NCI-H446 treated with DMSO at 0.1 percent for 48 hours (cell line): Measurements from ENCODE around the gene NRAS.
"Not testable (repeated sequence)": the region's sequence is repeated elsewhere in the genome, so short reads cannot be mapped to it uniquely, and the experiment has no call there.

Source experiments
- DNase-seq: peaks from one replicate; lab custom pipeline; 2025; lab: John Stamatoyannopoulos, UW

The NRAS gene

DNA sequence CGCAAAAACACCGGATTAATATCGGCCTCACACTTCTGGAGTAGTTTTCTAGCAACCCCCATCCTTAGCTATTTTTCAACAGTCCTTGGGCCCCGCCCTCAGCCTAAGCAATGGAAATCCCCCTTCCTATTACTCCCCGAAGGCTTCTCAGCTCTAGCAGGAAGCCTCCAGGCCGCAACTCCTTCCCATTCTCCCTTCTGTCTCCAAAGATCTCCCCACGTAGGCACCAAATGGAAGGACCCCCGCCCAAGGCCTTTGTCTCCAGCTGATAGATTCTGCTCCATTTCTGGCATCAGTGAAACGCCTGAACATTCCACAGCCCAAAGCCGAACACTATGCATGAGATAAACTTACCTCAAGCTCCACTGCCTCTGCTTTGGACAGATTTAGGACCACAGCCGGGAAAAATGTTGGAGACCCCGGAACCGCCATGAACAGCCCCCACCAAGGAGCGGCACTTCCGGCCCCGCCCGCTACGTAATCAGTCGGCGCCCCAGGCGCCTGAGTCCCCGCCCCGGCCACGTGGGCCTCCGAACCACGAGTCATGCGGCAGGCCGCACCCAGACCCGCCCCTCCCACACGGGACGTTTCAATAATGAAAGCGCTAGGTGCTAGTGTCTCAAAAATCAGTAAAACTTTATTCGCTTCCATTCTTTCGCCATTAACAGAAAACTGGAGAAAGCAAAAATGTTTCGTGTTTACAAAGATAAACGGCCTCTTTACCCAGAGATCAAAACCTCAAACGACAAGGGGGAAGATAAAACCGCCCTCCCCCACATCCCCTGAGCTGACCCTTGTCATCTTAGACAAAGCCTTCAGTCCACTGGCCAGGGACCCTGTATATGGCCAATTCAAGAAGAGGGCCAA, at the start of gene NRAS:
TSS of gene NRAS (minus strand) at position 468 of the 867 bp plus-strand sequence. CDS start 611 bp downstream, outside the sequence.
- peak; percentile 61 for DNase-seq

GRCh38 chr1:114764689-114765088, 48.1 kb upstream of the NRAS start:
- no peak for DNase-seq

GRCh38 chr1:114758256-114758832, 41.8 kb upstream of the NRAS start:
- DNase-seq, result no peak

- peak; percentile 97 for DNase-seq
Observed at GRCh38 chr1:114757455-114758255, 41.1 kb upstream of the NRAS start, which contains the start of gene CSDE1. TSS of gene CSDE1 (minus strand) at chr1:114757984. CDS start at chr1:114739890, 18,094 bp downstream.

GRCh38 chr1:114756949-114757454, 40.4 kb upstream of the NRAS start:
- no peak for DNase-seq

GRCh38 chr1:114756009-114756892, 39.7 kb upstream of the NRAS start:
- no peak for DNase-seq

- DNase-seq, result no peak
Observed at GRCh38 chr1:114755006-114755931, 38.7 kb upstream of the NRAS start.

- DNase-seq, result not testable (repeated sequence)
Observed at GRCh38 chr1:114753702-114754101, 37.1 kb upstream of the NRAS start.

- DNase-seq, result no peak
Observed at GRCh38 chr1:114753143-114753542, 36.6 kb upstream of the NRAS start.

- DNase-seq, result no peak
Observed at GRCh38 chr1:114750780-114751179, 34.2 kb upstream of the NRAS start.

DNA sequence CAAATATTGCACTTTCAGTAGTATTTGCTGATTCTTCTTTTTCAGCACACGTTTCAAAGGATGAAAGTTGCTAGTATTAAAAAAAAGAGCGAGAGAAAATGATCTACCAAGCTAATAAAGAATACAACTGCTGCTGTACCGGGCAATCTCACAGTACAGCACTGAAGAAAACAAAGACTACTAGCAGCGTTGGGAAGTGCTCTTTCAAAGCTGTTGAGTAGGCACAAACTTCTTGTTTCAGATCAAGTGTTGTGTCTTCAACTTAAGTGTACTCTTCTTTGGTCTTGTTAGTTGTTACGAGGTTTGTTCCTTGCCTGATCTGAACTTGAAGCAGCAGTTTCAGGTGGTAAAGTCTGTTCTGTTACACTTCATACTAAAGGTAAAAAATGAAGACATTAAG, 33.3 kb upstream of the NRAS start:
- no peak for DNase-seq

GRCh38 chr1:114746450-114747121, 30.0 kb upstream of the NRAS start:
- DNase-seq, result no peak

- DNase-seq, result no peak
Observed at GRCh38 chr1:114745291-114745690, 28.7 kb upstream of the NRAS start.

DNA sequence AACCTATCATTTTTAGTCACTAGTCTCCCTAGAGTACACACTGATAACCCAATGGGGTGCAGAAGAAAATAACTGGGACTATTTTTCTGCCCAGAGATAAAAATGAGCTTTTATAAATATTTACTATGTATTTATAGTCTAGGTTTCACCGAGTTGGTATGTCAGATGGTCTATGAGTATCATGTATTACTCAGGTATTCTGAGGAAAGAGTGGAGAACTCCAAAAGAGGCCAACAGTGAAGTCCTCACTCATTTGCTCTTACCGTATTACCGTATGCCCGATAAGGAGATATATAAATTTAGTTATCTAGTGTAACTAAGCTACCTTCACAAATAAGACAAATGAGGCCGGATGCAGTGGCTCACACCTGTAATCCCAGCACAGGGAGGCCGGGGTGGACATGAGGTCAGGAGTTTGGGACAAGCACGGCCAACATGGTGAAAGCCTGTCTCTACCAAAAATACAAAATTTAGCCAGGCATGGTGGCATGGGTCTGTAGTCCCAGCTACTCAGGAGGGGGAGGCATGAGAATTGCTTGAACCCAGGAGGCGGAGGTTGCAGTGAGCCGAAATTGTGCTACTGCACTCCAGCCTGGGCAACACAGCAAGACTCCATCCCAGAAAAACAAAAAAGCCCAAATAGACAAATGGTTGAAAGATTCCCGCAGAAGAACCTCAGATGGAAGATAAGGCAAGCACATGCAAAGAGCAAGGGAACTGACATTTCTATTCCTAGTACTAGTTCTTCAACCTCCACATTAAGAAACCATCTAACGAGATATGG, 25.6 kb upstream of the NRAS start:
- no peak for DNase-seq

DNA sequence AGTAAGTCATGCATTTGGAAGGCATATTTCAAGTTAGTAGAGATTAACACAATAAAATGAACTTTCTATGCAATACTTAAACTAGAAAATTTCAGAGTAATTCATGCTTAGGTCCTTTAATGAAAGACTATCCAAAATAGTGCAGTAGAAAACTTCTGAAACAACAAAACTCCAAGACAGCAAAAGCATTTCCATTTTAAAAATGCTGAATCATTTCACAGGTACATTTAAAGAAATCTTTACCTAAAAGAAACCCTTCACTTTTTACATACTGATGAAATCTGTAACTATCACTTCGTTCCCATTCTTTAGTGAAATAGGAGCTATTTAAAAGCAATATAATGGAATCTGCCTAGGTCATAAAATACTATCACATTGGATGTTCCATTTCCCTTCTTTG, 23.8 kb upstream of the NRAS start:
- DNase-seq, result no peak

GRCh38 chr1:114737314-114737849, 20.8 kb upstream of the NRAS start:
- no peak for DNase-seq

DNA sequence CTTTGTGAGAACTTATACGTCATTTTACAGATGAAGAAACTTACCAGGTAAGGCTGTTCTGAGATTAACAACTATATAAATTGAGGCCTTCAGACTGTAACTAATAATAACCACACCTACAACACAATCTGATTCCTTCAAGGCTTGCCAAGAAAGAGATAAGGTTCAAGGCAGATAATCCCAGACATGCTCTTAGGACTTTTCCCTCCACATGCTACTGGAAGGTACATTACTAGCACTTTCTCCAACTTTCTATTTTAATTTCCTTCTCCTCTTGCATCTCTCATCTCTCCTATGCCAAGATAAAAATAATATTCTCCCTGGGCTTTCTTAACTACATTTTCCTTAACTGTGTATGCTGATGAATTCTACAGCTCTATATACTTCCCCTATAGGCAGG, 18.9 kb upstream of the NRAS start:
- no peak for DNase-seq

DNA sequence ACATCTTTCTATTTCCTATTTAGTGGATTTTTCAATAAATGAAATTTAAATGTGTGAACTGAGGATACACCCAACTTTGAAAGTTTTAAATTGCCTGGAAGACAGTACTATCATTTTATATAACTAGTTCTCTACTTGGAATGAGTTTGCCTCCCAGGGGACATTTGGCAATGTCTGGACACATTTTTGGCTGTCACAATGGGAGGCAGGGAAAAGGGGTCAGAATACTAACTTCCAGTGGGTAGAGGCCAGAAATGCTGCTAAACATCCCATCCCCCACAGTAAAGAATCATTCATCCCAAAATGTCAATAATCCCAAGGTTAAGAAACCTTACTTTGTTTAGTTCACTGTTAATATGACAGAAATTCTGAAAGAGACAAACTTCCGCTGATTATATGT, 13.2 kb upstream of the NRAS start:
- DNase-seq, result no peak

- no peak for DNase-seq
Observed at GRCh38 chr1:114728553-114728952, 12.0 kb upstream of the NRAS start.
